ENCODE data around the gene GRIN2C. TPM values are rescaled to one million over a fixed set of nuclear protein-coding genes. Genes with fewer than 3 reads are reported as not detected.

The GRIN2C gene
- total and polyA plus RNA-seq, 2 donors (not counting 1 experiment from before 2014, with no cell fraction given): 0.03 TPM; not detected in 1

DNA sequence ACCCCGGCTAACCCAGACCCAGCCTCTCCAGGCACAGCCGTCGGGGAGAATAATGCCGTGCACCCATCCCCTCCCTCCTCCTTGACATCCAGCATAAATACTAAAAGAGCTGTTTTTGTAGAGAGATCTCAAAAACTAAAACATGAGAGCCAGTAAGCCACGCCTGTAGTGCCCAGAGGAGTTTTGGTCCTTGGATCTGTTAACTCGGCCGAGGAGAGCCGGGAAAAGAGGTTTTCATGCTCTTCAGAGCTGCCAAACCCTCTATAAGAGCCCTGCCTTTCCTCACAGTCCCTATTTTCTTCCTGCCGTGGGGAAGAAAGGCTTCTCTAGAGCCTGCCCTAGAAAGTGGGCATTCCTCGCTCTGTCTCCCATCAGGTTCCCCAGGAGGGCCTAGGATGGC is 53.4 kb downstream of the GRIN2C start:
- H3K4me2 ChIP-seq (replicated peaks; ENCODE audit: low read depth, low read length, poor library complexity, severe bottlenecking): no peak overlapping the region
- H3K4me1 ChIP-seq (ENCODE audit: control insufficient read depth in 2 of 2, insufficient read depth in 2 of 2, low read length in 2 of 2): no peaks in the 10 kb centered on the region
- DNase-seq (no peak), ATAC-seq (ENCODE audit: low read depth) (no peak)
- no peaks in the 10 kb centered on the region for H3K27me3 Mint-ChIP-seq
- no peak for TF ChIP-seq EZH2 (IDR thresholded peaks at IDR 0.05; ENCODE audit: borderline replicate concordance, insufficient read depth, low read depth, low read length, poor library complexity, severe bottlenecking)
- no peak for TF ChIP-seq CTCF (IDR thresholded peaks at IDR 0.05)
- no peaks in the 10 kb centered on the region for H3K79me2 ChIP-seq (ENCODE audit: control insufficient read depth, insufficient read depth, low read length)
- WGBS (ENCODE audit: insufficient coverage): 95% methylated on average over 4 of the region's 10 CpGs
- no peaks in the 10 kb centered on the region for H3K4me1 Mint-ChIP-seq
- POLR2A ChIA-PET: no interaction called here
- H2AFZ ChIP-seq (ENCODE audit: insufficient read depth, low read depth, low read length, poor library complexity, severe bottlenecking): no peak overlapping the region
- no peaks in the 10 kb centered on the region for H3K9me3 Mint-ChIP-seq (ENCODE audit: insufficient read depth)
- no peak overlapping the region for H3K27ac ChIP-seq (ENCODE audit: low read length in 2 of 2)
- intact Hi-C loops (cut with micrococcal nuclease): no loop called here
- no peaks in the 10 kb centered on the region for H4K20me1 ChIP-seq (ENCODE audit: control insufficient read depth, insufficient read depth, low read length, poor library complexity, severe bottlenecking)
- H3K27ac Mint-ChIP-seq: no peak overlapping the region
- no peak overlapping the region for H3K9ac ChIP-seq (ENCODE audit: low read length)
- CTCF ChIA-PET: no interaction called here
- H3K4me3 ChIP-seq (ENCODE audit: control extremely low read depth in 1 of 5, extremely low read depth in 1 of 5, insufficient read depth in 1 of 5, low read depth in 2 of 5, low read length in 4 of 5): no peak overlapping the region
- H3K27me3 ChIP-seq (replicated peaks in 1 of 4; ENCODE audit: control extremely low read depth in 1 of 4, control insufficient read depth in 3 of 4, insufficient read depth in 4 of 4, low read length in 3 of 4): no peaks in the 10 kb centered on the region
- peaks cover 0 to 8% of the 10 kb centered on the region in 2 experiments for H3K36me3 ChIP-seq (replicated peaks in 1 of 2; ENCODE audit: control extremely low read depth in 1 of 2, control insufficient read depth in 1 of 2, extremely low read depth in 1 of 2, insufficient read depth in 2 of 2, low read length in 1 of 2)
- no peak overlapping the region for H3K4me3 Mint-ChIP-seq
- H3K9me3 ChIP-seq (ENCODE audit: control extremely low read depth in 1 of 3, control insufficient read depth in 2 of 3, insufficient read depth in 1 of 3, low read length in 2 of 3): no peaks in the 10 kb centered on the region

- H3K27ac ChIP-seq (ENCODE audit: low read length in 2 of 2): no peak overlapping the region
- no peaks in the 10 kb centered on the region for H3K4me1 ChIP-seq (ENCODE audit: control insufficient read depth in 2 of 2, insufficient read depth in 2 of 2, low read length in 2 of 2)
- no peaks in the 10 kb centered on the region for H3K9me3 ChIP-seq (ENCODE audit: control extremely low read depth in 1 of 3, control insufficient read depth in 2 of 3, insufficient read depth in 1 of 3, low read length in 2 of 3)
- ChIA-PET CTCF (no interaction called here), POLR2A (no interaction called here)
- WGBS (ENCODE audit: insufficient coverage): 92% methylated on average over 15 of the region's 15 CpGs
- H3K4me3 Mint-ChIP-seq: no peak overlapping the region
- H3K4me1 Mint-ChIP-seq: no peaks in the 10 kb centered on the region
- no peaks in the 10 kb centered on the region for H3K79me2 ChIP-seq (ENCODE audit: control insufficient read depth, insufficient read depth, low read length)
- H3K27ac Mint-ChIP-seq: no peak overlapping the region
- H3K4me3 ChIP-seq (ENCODE audit: control extremely low read depth in 1 of 5, extremely low read depth in 1 of 5, insufficient read depth in 1 of 5, low read depth in 2 of 5, low read length in 4 of 5): no peak overlapping the region
- intact Hi-C loops (cut with micrococcal nuclease): no loop called here
- no peaks in the 10 kb centered on the region for H3K27me3 Mint-ChIP-seq
- no peaks in the 10 kb centered on the region for H3K27me3 ChIP-seq (replicated peaks in 1 of 4; ENCODE audit: control extremely low read depth in 1 of 4, control insufficient read depth in 3 of 4, insufficient read depth in 4 of 4, low read length in 3 of 4)
- ATAC-seq (ENCODE audit: low read depth): no peak
- no peak for DNase-seq
- no peak for TF ChIP-seq CTCF (IDR thresholded peaks at IDR 0.05)
- no peak for TF ChIP-seq EZH2 (IDR thresholded peaks at IDR 0.05; ENCODE audit: borderline replicate concordance, insufficient read depth, low read depth, low read length, poor library complexity, severe bottlenecking)
- no peak overlapping the region for H3K4me2 ChIP-seq (replicated peaks; ENCODE audit: low read depth, low read length, poor library complexity, severe bottlenecking)
- no peak overlapping the region for H2AFZ ChIP-seq (ENCODE audit: insufficient read depth, low read depth, low read length, poor library complexity, severe bottlenecking)
- peaks cover 0 to 8% of the 10 kb centered on the region in 2 experiments for H3K36me3 ChIP-seq (replicated peaks in 1 of 2; ENCODE audit: control extremely low read depth in 1 of 2, control insufficient read depth in 1 of 2, extremely low read depth in 1 of 2, insufficient read depth in 2 of 2, low read length in 1 of 2)
- no peak overlapping the region for H3K9ac ChIP-seq (ENCODE audit: low read length)
- no peaks in the 10 kb centered on the region for H3K9me3 Mint-ChIP-seq (ENCODE audit: insufficient read depth)
- H4K20me1 ChIP-seq (ENCODE audit: control insufficient read depth, insufficient read depth, low read length, poor library complexity, severe bottlenecking): no peaks in the 10 kb centered on the region
These were observed 54.1 kb downstream of the GRIN2C start for GRCh38 chr17:74805591-74805991.
